GM23248 (cell line): ENCODE data around the gene FGFR2.

Source experiments
- EZH2 ChIP-seq: fragments of 200-600 bp; sonication (generic); IDR thresholded peaks from 2 replicates; pipeline ENCODE4 v1.6.1; 2018; ENCODE audit warnings: antibody characterized with exemption, mild to moderate bottlenecking; ENCODE audit not compliant: insufficient read depth, poor library complexity, severe bottlenecking
- EZH2phosphoT487 ChIP-seq: fragments of 200-600 bp; sonication (generic); IDR thresholded peaks from 2 replicates; pipeline ENCODE4 v1.6.1; 2018; ENCODE audit warnings: antibody characterized with exemption, moderate library complexity, mild to moderate bottlenecking, low read depth; ENCODE audit not compliant: insufficient read depth

- TF ChIP-seq EZH2phosphoT487 (no peak), EZH2 (no peak)
Observed at GRCh38 chr10:121567569-121567968, 30.7 kb downstream of the FGFR2 start.
